ENCODE data around the gene TYW1B.
"Not testable (repeated sequence)": the region's sequence is repeated elsewhere in the genome, so short reads cannot be mapped to it uniquely, and the experiment has no call there.

The TYW1B gene

DNA sequence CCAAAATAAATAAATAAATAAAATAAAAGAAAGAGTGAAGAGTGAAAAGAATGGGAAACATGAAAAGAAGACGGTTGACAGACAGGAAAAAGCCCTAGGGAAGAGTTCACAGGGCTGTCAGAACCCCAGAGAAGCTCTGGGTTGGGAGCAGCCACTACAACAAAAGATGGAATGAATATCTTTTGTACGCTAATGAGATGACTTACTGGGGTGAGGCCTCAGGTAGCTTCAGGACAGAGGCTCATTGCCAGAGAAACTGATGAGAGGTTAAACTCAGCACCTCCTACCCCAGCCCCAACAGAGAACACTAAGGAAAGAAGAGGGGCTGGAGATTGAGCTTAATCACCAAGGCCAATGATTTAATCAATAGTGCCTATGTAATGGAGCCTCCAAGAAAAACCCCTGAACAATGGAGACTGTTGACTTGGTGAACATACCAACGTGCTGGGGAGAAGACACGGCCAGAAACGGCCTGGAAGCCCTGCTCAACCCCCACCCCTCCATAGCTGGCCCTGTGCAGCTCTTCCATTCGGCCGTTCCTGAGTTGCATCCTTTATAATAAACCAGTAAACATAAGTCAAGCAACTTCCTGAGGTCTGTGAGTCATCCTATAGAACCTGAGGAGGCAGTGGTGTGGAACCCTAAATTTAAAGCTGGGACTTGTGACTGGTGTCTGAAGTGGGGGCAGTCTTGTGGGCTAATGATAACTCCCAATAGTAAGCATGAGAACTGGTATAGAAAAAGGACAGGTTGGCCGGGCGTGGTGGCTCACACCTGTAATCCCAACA is 11.4 kb downstream of the TYW1B start:
- in situ Hi-C loops (cut with HindIII; ENCODE audit: low sequenced_read_pairs) = not testable (repeated sequence)

DNA sequence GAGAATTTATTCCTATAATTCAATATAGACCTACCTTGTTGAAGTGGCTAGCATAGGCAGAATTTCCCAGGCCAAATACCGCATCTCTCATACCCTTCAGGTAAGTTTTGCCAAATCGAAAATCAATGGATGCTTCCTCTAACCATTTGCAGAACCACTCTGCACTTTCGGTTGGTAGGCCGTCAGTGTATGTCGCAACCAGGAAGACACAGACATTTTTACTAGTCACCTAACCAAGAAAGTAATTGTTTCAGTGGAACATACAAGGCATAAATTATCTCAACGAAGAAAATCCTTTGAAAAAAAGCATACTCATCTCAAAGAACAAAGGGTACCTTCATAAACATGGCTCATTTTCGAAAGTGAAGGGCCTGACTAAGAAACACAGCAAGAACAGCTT is 17.6 kb downstream of the TYW1B start:
- in situ Hi-C loops (cut with HindIII; ENCODE audit: low sequenced_read_pairs) = not testable (repeated sequence)

GRCh38 chr7:72808511-72808910 is 19.5 kb downstream of the TYW1B start:
- in situ Hi-C loops (cut with HindIII; ENCODE audit: low sequenced_read_pairs) = not testable (repeated sequence)

- in situ Hi-C loops (cut with HindIII; ENCODE audit: low sequenced_read_pairs) = not testable (repeated sequence)
These were observed 21.1 kb downstream of the TYW1B start for GRCh38 chr7:72806851-72807250.

DNA sequence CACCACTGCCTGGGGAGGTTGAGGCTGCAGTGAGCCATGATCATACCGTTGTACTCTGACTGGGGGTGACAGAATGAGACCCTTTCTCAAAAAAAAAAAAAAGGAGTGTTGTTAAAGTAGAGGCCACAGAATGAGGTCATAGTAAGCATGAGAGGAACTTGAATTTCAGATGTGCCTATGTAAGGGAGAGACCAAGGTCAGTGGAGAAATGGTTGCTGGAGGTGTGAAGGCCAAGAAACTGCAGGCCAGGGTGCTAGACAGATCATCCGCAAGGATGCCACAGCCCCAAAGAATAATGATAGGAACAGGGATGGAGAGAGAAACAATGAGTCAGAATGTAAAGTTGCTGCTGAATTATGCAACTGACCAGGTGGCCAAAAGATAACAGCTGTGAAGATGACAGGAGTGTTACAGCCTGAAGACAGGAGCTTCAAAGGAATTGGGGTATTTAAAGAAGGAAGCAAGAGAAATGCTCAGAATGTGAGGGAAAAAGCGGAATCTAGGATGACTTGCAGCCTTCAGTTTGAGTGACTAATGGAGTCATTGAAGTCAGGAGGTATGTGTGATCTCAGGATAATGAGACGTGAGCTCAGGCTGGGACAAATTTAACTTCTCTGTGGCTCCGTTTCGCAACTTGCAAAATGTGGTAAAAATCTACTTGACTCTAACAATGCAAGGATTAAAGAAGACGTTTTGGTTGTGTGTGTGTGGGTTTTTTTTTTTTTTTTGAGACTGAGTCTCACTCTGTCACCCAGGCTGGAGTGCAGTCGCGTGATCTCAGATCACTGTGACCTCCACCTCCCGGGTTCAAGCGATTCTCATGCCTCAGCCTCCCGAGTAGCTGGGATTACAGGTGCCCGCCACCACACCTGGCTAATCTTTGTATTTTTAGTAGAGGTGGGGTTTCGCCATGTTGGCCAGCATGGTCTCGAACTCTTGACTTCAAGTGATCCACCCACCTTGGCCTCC is 22.2 kb downstream of the TYW1B start:
- in situ Hi-C loops (cut with HindIII; ENCODE audit: low sequenced_read_pairs) = no loop called here

GRCh38 chr7:72803778-72804177 is 24.2 kb downstream of the TYW1B start:
- in situ Hi-C loops (cut with HindIII; ENCODE audit: low sequenced_read_pairs) = not testable (repeated sequence)

DNA sequence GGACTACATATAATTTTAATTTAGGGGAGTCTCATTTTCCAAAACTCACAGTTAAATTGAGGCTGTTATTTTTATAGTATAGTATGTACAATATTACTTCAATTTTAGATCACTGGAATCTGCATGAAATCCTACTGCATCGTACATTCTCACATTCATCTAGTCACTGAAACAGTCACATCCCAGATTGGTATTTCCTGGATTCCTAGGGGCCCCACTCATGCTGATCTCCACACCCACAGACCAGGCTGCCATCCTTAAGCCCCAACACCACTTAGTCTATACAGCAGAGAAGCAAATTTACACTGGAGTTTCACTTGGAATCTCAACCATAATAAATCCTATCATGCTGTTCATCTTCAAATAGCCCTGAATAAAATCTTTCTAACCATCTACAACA is 26.4 kb downstream of the TYW1B start:
- in situ Hi-C loops (cut with HindIII; ENCODE audit: low sequenced_read_pairs) = not testable (repeated sequence)

DNA sequence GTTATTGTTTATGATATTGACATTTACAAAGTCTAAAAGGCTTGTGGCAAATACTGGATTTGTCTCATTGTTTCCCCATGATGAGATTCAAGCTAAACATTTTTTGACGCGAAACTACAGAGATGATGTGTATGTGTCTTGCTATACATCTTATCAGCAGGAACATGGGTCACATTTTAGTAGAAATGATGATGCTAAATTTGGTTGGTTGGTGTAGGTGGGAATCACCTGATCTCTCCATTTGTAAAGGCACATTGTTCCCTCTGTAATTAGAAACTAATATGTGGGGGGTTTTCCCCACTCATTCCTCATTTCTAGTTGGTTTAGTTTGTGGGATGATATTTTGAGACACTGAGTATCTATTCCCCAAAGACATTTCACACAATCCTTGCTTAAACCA is 32.6 kb downstream of the TYW1B start:
- in situ Hi-C loops (cut with HindIII; ENCODE audit: low sequenced_read_pairs) = not testable (repeated sequence)

DNA sequence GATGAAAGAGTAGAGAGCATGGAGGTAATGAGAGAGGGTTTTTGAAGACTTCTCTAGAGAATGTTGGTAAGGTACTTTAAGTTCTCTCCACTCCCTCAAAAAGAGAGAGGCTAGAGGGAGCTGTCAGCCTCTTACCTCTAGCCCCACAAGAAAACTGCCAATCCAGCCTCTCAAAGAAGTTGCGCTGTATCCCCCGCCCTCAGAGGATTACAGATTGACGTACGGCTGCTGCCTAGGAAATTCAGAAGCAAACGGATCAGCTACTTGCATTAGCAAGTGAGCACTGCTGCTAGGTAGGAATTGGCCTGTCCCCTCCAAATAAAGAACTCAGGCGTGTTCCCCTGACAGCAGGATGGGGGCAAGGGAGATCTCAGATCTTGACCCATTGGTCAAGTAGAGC is 34.2 kb downstream of the TYW1B start:
- in situ Hi-C loops (cut with HindIII; ENCODE audit: low sequenced_read_pairs) = no loop called here

DNA sequence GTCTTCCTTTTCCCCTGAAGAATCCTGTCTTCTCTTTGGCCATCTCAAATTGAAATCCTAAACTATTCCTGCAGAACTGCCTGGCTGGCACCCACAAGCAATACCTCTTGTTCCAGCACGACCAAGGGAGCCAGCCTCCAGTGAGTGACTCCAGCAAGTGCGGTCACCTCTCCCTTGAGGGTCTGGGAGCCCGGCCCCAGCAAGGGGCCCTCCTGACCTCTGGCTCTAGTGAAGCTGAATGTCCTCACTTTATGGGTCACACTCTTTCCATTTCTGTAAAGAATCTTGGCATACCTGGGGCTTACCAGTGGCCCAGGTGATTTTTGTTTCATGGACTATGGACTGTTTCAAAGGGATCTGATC is 37.3 kb downstream of the TYW1B start:
- in situ Hi-C loops (cut with HindIII; ENCODE audit: low sequenced_read_pairs) = not testable (repeated sequence)

DNA sequence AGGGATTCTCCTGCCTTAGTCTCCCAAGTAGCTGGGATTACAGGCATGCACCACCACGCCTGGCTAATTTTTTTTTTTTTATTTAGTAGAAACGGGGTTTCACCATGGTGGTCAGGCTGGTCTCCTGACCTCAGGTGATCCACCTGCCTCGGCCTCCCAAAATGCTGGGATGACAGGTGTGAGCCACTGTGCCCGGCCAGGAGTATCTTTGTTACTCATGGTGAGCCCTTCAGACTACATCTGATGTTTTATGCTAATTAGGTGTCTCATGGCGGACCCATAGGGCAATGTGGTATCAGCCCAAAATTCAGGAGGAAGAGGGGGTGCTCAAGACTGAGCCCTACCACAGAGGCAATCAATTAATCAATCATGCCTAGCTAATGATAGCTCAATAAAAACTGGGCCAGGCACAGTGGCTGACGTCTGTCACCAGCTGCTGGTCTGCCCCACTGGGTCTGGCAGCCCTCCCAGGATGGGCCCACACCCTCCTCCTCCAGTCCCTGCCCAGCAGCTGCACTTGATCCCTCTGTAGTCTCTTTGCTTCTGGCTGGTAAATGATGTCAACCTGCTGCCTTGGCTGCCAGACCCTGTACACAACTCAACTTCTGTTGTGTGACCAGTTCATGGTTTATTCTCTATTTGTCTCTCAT is 37.8 kb downstream of the TYW1B start:
- in situ Hi-C loops (cut with HindIII; ENCODE audit: low sequenced_read_pairs) = not testable (repeated sequence)

DNA sequence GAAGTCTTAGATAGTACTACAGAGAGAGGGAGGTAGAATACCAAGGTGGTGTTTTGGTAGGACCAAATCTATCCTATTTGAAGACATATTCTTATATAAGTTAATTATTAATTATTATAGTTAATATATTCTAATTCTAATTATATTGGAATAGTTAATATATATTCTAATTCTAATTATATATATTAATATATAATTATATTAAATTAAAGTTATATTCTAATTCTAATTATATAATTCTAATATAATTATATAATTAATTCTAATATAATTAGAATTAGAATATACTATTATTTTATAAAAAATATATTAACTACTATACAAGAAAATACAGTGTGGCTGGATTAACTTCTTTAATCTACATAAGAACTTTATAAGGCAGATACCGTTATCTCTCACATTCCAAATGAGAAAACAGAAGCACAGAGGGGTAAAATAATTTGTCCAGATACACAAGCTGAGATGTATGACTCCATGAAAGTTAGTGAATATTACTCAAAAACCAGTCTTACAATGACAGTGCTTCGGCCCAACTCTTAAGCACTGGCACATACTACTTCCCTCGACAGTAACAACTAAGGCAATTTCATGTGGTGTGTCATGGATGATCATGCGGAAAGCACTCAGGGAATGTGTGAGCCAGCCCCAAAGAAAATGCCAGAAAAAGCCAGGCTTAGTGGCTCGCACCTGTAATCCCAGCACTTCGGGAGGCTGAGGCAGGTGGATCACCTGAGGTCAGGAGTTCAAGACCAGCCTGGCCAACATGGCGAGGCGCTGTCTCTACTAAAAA is 42.6 kb downstream of the TYW1B start:
- in situ Hi-C loops (cut with HindIII; ENCODE audit: low sequenced_read_pairs) = no loop called here

- in situ Hi-C loops (cut with HindIII; ENCODE audit: low sequenced_read_pairs) = not testable (repeated sequence)
These were observed 44.2 kb downstream of the TYW1B start for GRCh38 chr7:72783601-72784370.

GRCh38 chr7:72781631-72782030 is 46.4 kb downstream of the TYW1B start:
- in situ Hi-C loops (cut with HindIII; ENCODE audit: low sequenced_read_pairs) = no loop called here

- in situ Hi-C loops (cut with HindIII; ENCODE audit: low sequenced_read_pairs) = no loop called here
These were observed 46.8 kb downstream of the TYW1B start for GRCh38 chr7:72781161-72781560.

DNA sequence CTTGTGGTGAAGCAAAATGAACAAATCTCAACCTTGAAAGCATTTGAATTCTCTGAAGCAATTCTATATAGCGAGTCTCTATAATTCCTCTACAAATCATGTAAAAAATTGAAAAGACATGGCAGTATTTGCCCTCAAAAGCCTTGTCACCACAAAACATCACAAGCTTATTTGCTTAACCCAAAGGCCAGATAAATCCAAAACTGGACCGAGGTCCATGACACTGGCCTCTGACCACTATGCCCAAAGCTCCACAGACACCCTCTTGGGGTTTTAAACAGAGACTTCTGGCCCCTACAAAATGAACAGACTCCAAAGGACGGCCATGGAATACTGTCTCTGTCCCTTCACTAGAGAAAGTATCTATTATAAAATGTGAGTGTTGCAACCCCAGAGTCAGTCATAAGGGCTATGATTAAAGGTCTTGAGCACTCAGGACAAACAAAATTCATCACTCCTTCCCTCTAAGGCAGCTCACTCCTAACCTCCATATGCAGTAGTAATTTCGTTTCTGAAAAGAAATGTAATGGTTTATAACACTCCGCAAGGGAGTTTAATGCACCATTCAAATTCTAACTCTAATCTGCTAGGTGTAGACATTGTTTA is 47.6 kb downstream of the TYW1B start:
- in situ Hi-C loops (cut with HindIII; ENCODE audit: low sequenced_read_pairs) = not testable (repeated sequence)

DNA sequence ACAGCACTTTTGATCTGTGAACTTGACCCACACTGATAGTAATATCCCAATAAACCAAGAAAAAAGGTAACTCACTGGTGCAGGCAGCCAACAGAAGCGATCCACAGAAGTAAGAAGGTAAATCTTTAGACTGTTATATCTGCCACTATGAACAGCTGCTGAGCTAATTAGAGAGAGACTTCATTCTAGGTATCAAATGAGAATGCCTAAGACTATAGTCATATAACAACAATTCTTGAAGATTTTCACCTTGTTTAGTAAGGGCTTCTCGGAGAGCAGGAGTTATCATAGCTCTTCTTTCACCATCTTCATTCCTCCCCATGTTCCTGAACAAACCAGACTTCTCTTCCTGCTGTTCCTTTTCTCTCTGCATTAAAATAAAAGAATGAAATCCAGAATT is 50.8 kb downstream of the TYW1B start:
- in situ Hi-C loops (cut with HindIII; ENCODE audit: low sequenced_read_pairs) = not testable (repeated sequence)

DNA sequence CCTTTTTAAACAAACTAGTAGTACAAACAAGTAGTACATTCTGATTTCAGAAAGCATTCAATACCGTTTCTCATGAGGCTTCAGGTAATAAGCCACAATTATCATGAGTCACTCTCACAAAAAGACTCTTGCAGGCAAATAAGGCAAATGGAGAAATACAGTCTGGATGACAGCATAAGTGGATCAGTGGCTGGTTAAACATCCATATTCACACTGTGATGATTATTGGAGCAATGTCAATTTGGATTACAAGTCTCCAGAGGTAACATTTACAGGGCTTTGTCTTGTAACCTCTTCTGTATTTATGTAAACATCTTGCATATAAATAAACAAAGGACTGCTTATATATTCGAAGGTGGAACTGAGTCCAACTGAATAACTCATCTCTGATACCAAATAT is 55.4 kb downstream of the TYW1B start:
- in situ Hi-C loops (cut with HindIII; ENCODE audit: low sequenced_read_pairs) = not testable (repeated sequence)

DNA sequence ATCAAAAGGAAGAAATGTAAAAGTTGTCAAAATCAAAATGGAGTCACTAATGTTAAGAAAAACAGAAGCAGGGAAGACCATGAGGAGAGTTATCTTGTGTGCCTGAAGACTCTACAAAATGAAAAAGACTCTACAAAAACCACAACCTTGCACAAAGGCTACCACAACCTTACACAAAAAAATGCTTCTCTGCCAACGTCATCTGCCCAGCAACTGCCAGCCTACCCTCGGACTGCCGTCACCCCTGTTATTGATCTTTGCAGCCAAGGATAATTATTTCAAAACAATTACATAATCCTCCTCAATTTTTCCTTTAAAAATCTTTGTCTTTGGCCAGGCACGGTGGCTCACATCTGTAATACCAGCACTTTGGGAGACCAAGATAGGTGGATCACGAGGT is 61.0 kb downstream of the TYW1B start:
- in situ Hi-C loops (cut with HindIII; ENCODE audit: low sequenced_read_pairs) = not testable (repeated sequence)

Data from endothelial cell of hepatic sinusoid (primary cell).